Endothelial cell of umbilical vein (primary cell): ENCODE data around the gene OXTR. TPM values are rescaled to one million over a fixed set of nuclear protein-coding genes. Genes with fewer than 3 reads are reported as not detected.

Source experiments
- BruUV-seq: library from RNA; stranded (reverse); fragments of 400-500 nt; replicated peaks from 2 replicates; lab custom pipeline; 2021; lab: Mats Ljungman, UMichigan
- CTCF ChIA-PET: fragments of 300-600, 350-600 bp; sonication (Branson Sonifier 250); formaldehyde crosslinking; loops from one replicate; lab custom pipeline; 2021; ENCODE audit warnings: antibody characterized with exemption, inconsistent platforms; lab: Charles Lee
- POLR2A ChIA-PET: fragments of 300-600, 350-600 bp; sonication (Branson Sonifier 250); formaldehyde crosslinking; loops from one replicate; lab custom pipeline; 2021; ENCODE audit warnings: antibody characterized with exemption, inconsistent platforms; lab: Charles Lee
- DNase-seq: peaks from one replicate; pipeline ENCODE4 v3.0.0-alpha.2; 2011; ENCODE audit warnings: low read depth, low spot score
- FAIRE-seq: peaks from 2 replicates; lab custom pipeline; 2011; peaks lifted over from hg19 to GRCh38; lab: Jason Lieb, UNC
- H2AFZ ChIP-seq: 2 replicates; pipeline ENCODE4 v1.6.0; 2012; ENCODE audit warnings: low read depth, low read length, control low read depth, inconsistent platforms
- H3K27ac ChIP-seq: 2 replicates; pipeline ENCODE4 v1.5.1; 2011; ENCODE audit warnings: low read depth, mild to moderate bottlenecking, control low read depth, low read length, moderate library complexity; ENCODE audit not compliant: insufficient read depth
- H3K27me3 ChIP-seq, 2 experiments: 2 replicates each; pipeline versions ENCODE4 v1.6.0 to v1.6.1; 2011; ENCODE audit warnings: low read length in 2 of 2, mixed read lengths in 1 of 2; ENCODE audit not compliant: control insufficient read depth in 2 of 2, insufficient read depth in 2 of 2
- H3K36me3 ChIP-seq, 2 experiments: 2 replicates in 1 of 2; 3 replicates in 1 of 2; pipeline ENCODE4 v1.5.1; 2011; ENCODE audit warnings: low read length in 2 of 2, mild to moderate bottlenecking in 1 of 2, moderate library complexity in 1 of 2; ENCODE audit not compliant: control insufficient read depth in 2 of 2, insufficient read depth in 2 of 2; ENCODE audit errors: extremely low read depth in 1 of 2
- H3K4me1 ChIP-seq: 3 replicates; pipeline ENCODE4 v1.5.1; 2011; ENCODE audit warnings: mild to moderate bottlenecking, low read length; ENCODE audit not compliant: control insufficient read depth, insufficient read depth; ENCODE audit errors: extremely low read depth
- H3K4me2 ChIP-seq: 2 replicates; pipeline ENCODE4 v1.6.1; 2011; ENCODE audit warnings: low read length, control low read depth, mixed read lengths; ENCODE audit not compliant: insufficient read depth
- H3K4me3 ChIP-seq, 3 experiments: fragments of 200-600 bp in 1 of 3; sonication (generic), shearing (Covaris generic) in 1 of 3; replicated peaks in 1 of 3; 2 replicates each; pipeline ENCODE4 v1.5.1; 2011 to 2016; ENCODE audit warnings: control low read depth in 3 of 3, low read length in 3 of 3, mild to moderate bottlenecking in 2 of 3, inconsistent platforms in 1 of 3, low read depth in 1 of 3, moderate library complexity in 1 of 3; ENCODE audit not compliant: insufficient read depth in 1 of 3
- H3K79me2 ChIP-seq: 2 replicates; pipeline ENCODE4 v1.6.0; 2012; ENCODE audit warnings: low read length, inconsistent platforms; ENCODE audit not compliant: control insufficient read depth, insufficient read depth
- H3K9ac ChIP-seq: replicated peaks from 2 replicates; pipeline ENCODE3; 2011; ENCODE audit warnings: low read length, control low read depth; ENCODE audit not compliant: insufficient read depth; ENCODE audit errors: extremely low read depth
- H3K9me1 ChIP-seq: replicated peaks from 3 replicates; pipeline ENCODE4 v1.6.0; 2011; ENCODE audit warnings: mild to moderate bottlenecking, low read length; ENCODE audit not compliant: control insufficient read depth, insufficient read depth; ENCODE audit errors: extremely low read depth
- H3K9me3 ChIP-seq: replicated peaks from 2 replicates; pipeline ENCODE4 v1.5.1; 2012; ENCODE audit warnings: low read length, inconsistent platforms; ENCODE audit not compliant: control insufficient read depth, insufficient read depth
- H4K20me1 ChIP-seq: replicated peaks from 2 replicates; pipeline ENCODE3; 2011; ENCODE audit warnings: mild to moderate bottlenecking, low read length; ENCODE audit not compliant: control insufficient read depth, insufficient read depth; ENCODE audit errors: extremely low read depth
- CTCF ChIP-seq, 2 donors: IDR thresholded peaks; 1 replicate in 1 of 2; 2 replicates in 1 of 2; pipeline ENCODE4 v1.5.1; 2011; ENCODE audit warnings: low read length in 2 of 2, mild to moderate bottlenecking in 2 of 2, moderate library complexity in 2 of 2, control low read depth in 1 of 2, inconsistent platforms in 1 of 2, low read depth in 1 of 2; ENCODE audit not compliant: insufficient read depth in 1 of 2; ENCODE audit errors: extremely low read depth in 1 of 2
- EZH2 ChIP-seq: IDR thresholded peaks from 2 replicates; pipeline ENCODE4 v1.6.1; 2012; ENCODE audit warnings: borderline replicate concordance, low read depth, mild to moderate bottlenecking, moderate library complexity, low read length, inconsistent platforms; ENCODE audit not compliant: severe bottlenecking
- FOS ChIP-seq: IDR thresholded peaks from 2 replicates; pipeline ENCODE4 v1.6.1; 2011; ENCODE audit warnings: mild to moderate bottlenecking, low read length, moderate library complexity, borderline replicate concordance; ENCODE audit not compliant: insufficient read depth
- GATA2 ChIP-seq: IDR thresholded peaks from 2 replicates; pipeline ENCODE4 v1.7.0; 2011; ENCODE audit warnings: low read depth, mild to moderate bottlenecking, moderate library complexity, mixed read lengths, low read length; ENCODE audit not compliant: insufficient read length, insufficient read depth
- JUN ChIP-seq: IDR thresholded peaks from 2 replicates; pipeline ENCODE4 v1.6.1; 2011; ENCODE audit warnings: borderline replicate concordance, low read depth; ENCODE audit not compliant: insufficient read length, insufficient read depth
- MAX ChIP-seq: IDR thresholded peaks from 2 replicates; pipeline ENCODE4 v1.6.1; 2011; ENCODE audit not compliant: insufficient read depth, insufficient read length
- MYC ChIP-seq: IDR thresholded peaks from one replicate; pipeline ENCODE4 v1.6.1; 2011; ENCODE audit warnings: mild to moderate bottlenecking, low read depth, low read length
- POLR2A ChIP-seq: IDR thresholded peaks from 2 replicates; pipeline ENCODE4 v1.6.1; 2012; ENCODE audit warnings: low read depth, mild to moderate bottlenecking, control low read depth, low read length
- POLR2AphosphoS5 ChIP-seq: IDR thresholded peaks from 2 replicates; pipeline ENCODE4 v1.6.1; 2012; ENCODE audit warnings: low read depth, mild to moderate bottlenecking, control low read depth, low read length, moderate library complexity; ENCODE audit not compliant: insufficient read depth
- dilution Hi-C: fragments of 300-500 bp; cut with MboI; formaldehyde crosslinking; loops from one replicate; pipeline ENCODE4 v1.15.0; 2019; ENCODE audit warnings: low sequenced_read_pairs; ENCODE audit not compliant: extremely low pct_ligation_motif_present
- intact Hi-C: fragments of 100-400 bp; cut with micrococcal nuclease; formaldehyde crosslinking; loops from one replicate; pipeline ENCODE4 v1.10.0; 2022
- polyA plus RNA-seq, 4 experiments: library from polyadenylated mRNA; depleted of rRNA in 3 of 4; stranded (reverse) in 3 of 4; unstranded in 1 of 4; fragments of >200 nt; gene quantifications; 2 replicates each; pipeline versions ENCODE4 v1.2.1 to v1.2.3, GENCODE V29; 2011 to 2012; ENCODE audit warnings: missing spikeins in 1 of 4
- total RNA-seq: library from RNA; stranded (reverse); gene quantifications from 2 replicates; pipeline ENCODE4 v1.2.3, GENCODE V29; 2021

OXTR gene
- total and polyA plus RNA-seq, 2 donors (not counting 3 experiments of a cell fraction or from before 2014, with no cell fraction given): 0.12 to 0.40 TPM

- no peaks in the 10 kb centered on the region for H3K4me1 ChIP-seq
- dilution Hi-C loops (no loop called here), intact Hi-C loops (no loop called here)
- H3K9ac ChIP-seq: no peak overlapping the region
- no peaks in the 10 kb centered on the region for H3K79me2 ChIP-seq
- BruUV-seq: no TSS peak
- no peak overlapping the region for H3K27ac ChIP-seq
- DNase-seq (no peak), FAIRE-seq (no peak)
- no peaks in the 10 kb centered on the region for H4K20me1 ChIP-seq
- no peaks in the 10 kb centered on the region for H3K27me3 ChIP-seq
- H2AFZ ChIP-seq: no peak overlapping the region
- ChIA-PET POLR2A (no interaction called here), CTCF (no interaction called here)
- H3K4me2 ChIP-seq: no peak overlapping the region
- TF ChIP-seq MYC (no peak), POLR2AphosphoS5 (no peak), JUN (no peak), MAX (no peak), FOS (no peak), EZH2 (no peak), CTCF (IDR thresholded peaks at IDR 0.05; ENCODE audit: extremely low read depth in 1 of 2, insufficient read depth in 1 of 2, low read depth in 1 of 2, low read length in 2 of 2) (no peak), GATA2 (no peak), POLR2A (no peak)
- H3K9me3 ChIP-seq: no peaks in the 10 kb centered on the region
- H3K9me1 ChIP-seq: no peaks in the 10 kb centered on the region
- H3K36me3 ChIP-seq: no peaks in the 10 kb centered on the region
- H3K4me3 ChIP-seq: no peak overlapping the region
Observed at GRCh38 chr3:8794247-8794646, 24.8 kb upstream of the OXTR start.
